Loucy (cell line): ENCODE results near the gene KSR1.
"Not testable (repeated sequence)": the region's sequence is repeated elsewhere in the genome, so short reads cannot be mapped to it uniquely, and the experiment has no call there.

Experiments used
- H2AFZ ChIP-seq: fragments of 200-600 bp; sonication (generic); 2 replicates; pipeline ENCODE4 v1.6.0; 2016; ENCODE audit warnings: antibody characterized with exemption, mild to moderate bottlenecking, low read length, moderate library complexity
- H3F3A ChIP-seq: fragments of 200-600 bp; 2 replicates; pipeline ENCODE4 v1.6.0; 2016; ENCODE audit warnings: antibody characterized with exemption, low read depth, mild to moderate bottlenecking
- H3K27me3 ChIP-seq: fragments of 200-600 bp; sonication (generic); 2 replicates; pipeline ENCODE4 v1.6.1; 2014; ENCODE audit warnings: low read length, mild to moderate bottlenecking; ENCODE audit not compliant: insufficient read depth, poor library complexity, severe bottlenecking
- H3K36me3 ChIP-seq: fragments of 200-600 bp; sonication (generic); 2 replicates; pipeline ENCODE4 v1.6.1; 2016; ENCODE audit warnings: low read length; ENCODE audit not compliant: insufficient read depth
- H3K4me1 ChIP-seq: fragments of 200-600 bp; sonication (generic); 2 replicates; pipeline ENCODE4 v1.5.1; 2014; ENCODE audit warnings: low read length, mild to moderate bottlenecking; ENCODE audit not compliant: insufficient read depth, poor library complexity, severe bottlenecking
- H3K4me2 ChIP-seq: fragments of 200-600 bp; sonication (generic); 2 replicates; pipeline ENCODE4 v1.6.0; 2014; ENCODE audit warnings: antibody characterized with exemption, low read length, low read depth, mild to moderate bottlenecking; ENCODE audit not compliant: poor library complexity, severe bottlenecking
- H3K4me3 ChIP-seq: fragments of 200-600 bp; sonication (generic); 2 replicates; pipeline ENCODE4 v1.5.1; 2014; ENCODE audit warnings: low read length, mild to moderate bottlenecking, mixed read lengths; ENCODE audit not compliant: poor library complexity, severe bottlenecking
- H3K79me2 ChIP-seq: fragments of 200-600 bp; sonication (generic); 2 replicates; pipeline ENCODE4 v1.6.1; 2014; ENCODE audit warnings: low read length; ENCODE audit not compliant: insufficient read depth
- H3K9ac ChIP-seq: fragments of 200-600 bp; sonication (generic); 2 replicates; pipeline ENCODE4 v1.6.0; 2014; ENCODE audit warnings: mild to moderate bottlenecking, low read depth, low read length, moderate library complexity; ENCODE audit not compliant: poor library complexity, severe bottlenecking
- H3K9me2 ChIP-seq: fragments of 200-600 bp; sonication (generic); replicated peaks from 2 replicates; pipeline ENCODE4 v1.6.1; 2016; ENCODE audit warnings: low read depth, low read length, mixed read lengths
- H3K9me3 ChIP-seq: fragments of 200-600 bp; sonication (generic); 2 replicates; pipeline ENCODE4 v1.6.1; 2014; ENCODE audit warnings: mild to moderate bottlenecking, antibody characterized with exemption, low read length, low read depth; ENCODE audit not compliant: insufficient read depth
- H4K20me1 ChIP-seq: fragments of 200-600 bp; sonication (generic); 2 replicates; pipeline ENCODE4 v1.6.0; 2014; ENCODE audit warnings: antibody characterized with exemption, low read length, mild to moderate bottlenecking; ENCODE audit not compliant: insufficient read depth, poor library complexity, severe bottlenecking
- EZH2phosphoT487 ChIP-seq: fragments of 200-600 bp; IDR thresholded peaks from 2 replicates; pipeline ENCODE4 v1.6.1; 2018; ENCODE audit warnings: antibody characterized with exemption, mild to moderate bottlenecking, moderate library complexity, borderline replicate concordance
- TF ChIP-seq, protein P1 (sequence below): fragments of 200-600 bp; sonication (generic); conservative IDR thresholded peaks from 2 replicates; pipeline ENCODE4 v1.5.1; 2014; ENCODE audit warnings: mild to moderate bottlenecking, antibody characterized with exemption, low read length

The KSR1 gene

GRCh38 chr17:27631897-27632725 is 175.9 kb downstream of the KSR1 start:
- H3K79me2 ChIP-seq: peaks cover 37% of the 10 kb centered on the region

DNA sequence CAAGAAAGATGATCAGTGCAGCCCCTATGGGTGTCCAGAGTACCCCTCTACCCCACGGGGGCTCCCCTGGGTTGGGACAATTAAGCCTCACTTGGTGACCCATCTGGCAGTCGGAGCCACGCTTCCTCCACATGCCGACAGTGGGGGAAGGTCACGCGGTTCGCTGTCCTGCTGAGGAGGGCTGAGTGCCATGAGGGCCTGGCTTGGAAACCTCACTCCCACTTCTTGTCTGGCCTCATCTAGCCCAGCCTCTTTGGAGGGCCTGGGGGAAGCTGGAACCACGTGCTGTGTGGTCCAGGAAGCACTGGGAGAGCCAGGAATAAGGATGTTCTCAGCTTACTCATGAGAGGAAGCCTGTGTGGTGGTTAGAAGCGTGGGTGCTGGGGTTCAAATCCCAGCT is 176.5 kb downstream of the KSR1 start:
- H3K9ac ChIP-seq: peak overlapping the region; percentile 77
- not testable (repeated sequence) for H3F3A ChIP-seq, H3K36me3 ChIP-seq, H3K27me3 ChIP-seq, H4K20me1 ChIP-seq, H2AFZ ChIP-seq, H3K9me2 ChIP-seq, H3K9me3 ChIP-seq
- H3K4me2 ChIP-seq: peak overlapping the region; percentile 74
- H3K4me3 ChIP-seq: peak overlapping the region; percentile 75
- H3K4me1 ChIP-seq: peaks cover 47% of the 10 kb centered on the region
- H3K79me2 ChIP-seq: peaks cover 37% of the 10 kb centered on the region

More at GRCh38 chr17:27631897-27632725, 175.9 kb downstream of the KSR1 start:
- Histone ChIP-seq H3K9ac (peak overlapping the region; percentile 77), H3K9me3 (no peaks in the 10 kb centered on the region), H3K9me2 (no peaks in the 10 kb centered on the region), H4K20me1 (peaks cover 4% of the 10 kb centered on the region), H3K4me1 (peaks cover 47% of the 10 kb centered on the region), H3K27me3 (no peaks in the 10 kb centered on the region), H3K4me2 (peak overlapping the region; percentile 74), H3F3A (no peaks in the 10 kb centered on the region), H2AFZ (no peak overlapping the region), H3K36me3 (no peaks in the 10 kb centered on the region), H3K4me3 (peak overlapping the region; percentile 75)
- TF ChIP-seq EZH2phosphoT487: no peak
- TF ChIP-seq, protein P1, sequence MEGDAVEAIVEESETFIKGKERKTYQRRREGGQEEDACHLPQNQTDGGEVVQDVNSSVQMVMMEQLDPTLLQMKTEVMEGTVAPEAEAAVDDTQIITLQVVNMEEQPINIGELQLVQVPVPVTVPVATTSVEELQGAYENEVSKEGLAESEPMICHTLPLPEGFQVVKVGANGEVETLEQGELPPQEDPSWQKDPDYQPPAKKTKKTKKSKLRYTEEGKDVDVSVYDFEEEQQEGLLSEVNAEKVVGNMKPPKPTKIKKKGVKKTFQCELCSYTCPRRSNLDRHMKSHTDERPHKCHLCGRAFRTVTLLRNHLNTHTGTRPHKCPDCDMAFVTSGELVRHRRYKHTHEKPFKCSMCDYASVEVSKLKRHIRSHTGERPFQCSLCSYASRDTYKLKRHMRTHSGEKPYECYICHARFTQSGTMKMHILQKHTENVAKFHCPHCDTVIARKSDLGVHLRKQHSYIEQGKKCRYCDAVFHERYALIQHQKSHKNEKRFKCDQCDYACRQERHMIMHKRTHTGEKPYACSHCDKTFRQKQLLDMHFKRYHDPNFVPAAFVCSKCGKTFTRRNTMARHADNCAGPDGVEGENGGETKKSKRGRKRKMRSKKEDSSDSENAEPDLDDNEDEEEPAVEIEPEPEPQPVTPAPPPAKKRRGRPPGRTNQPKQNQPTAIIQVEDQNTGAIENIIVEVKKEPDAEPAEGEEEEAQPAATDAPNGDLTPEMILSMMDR: peak; percentile 30; the same call in 1 of the 2 replicates

- Histone ChIP-seq H3K4me2 (peak overlapping the region; percentile 74), H3K9me2 (no peaks in the 10 kb centered on the region), H3K9me3 (no peaks in the 10 kb centered on the region), H2AFZ (no peak overlapping the region), H3K27me3 (no peaks in the 10 kb centered on the region), H3F3A (no peaks in the 10 kb centered on the region), H3K36me3 (no peaks in the 10 kb centered on the region), H3K9ac (peak overlapping the region; percentile 77), H3K4me1 (peaks cover 41% of the 10 kb centered on the region), H3K4me3 (peak overlapping the region; percentile 75), H4K20me1 (peaks cover 4% of the 10 kb centered on the region), H3K79me2 (peaks cover 37% of the 10 kb centered on the region)
- TF ChIP-seq, protein P1: no peak
- no peak for TF ChIP-seq EZH2phosphoT487
Measured at GRCh38 chr17:27633312-27634025, 177.2 kb downstream of the KSR1 start.
